Stimulated activated CD8-positive, alpha-beta memory T cell treated with anti-CD3 and anti-CD28 coated beads, Interleukin-4, amount 100 ng/mL, for 4 hours (primary cell): ENCODE measurements around the gene PALLD.

ENCODE experiments used
- DNase-seq, 2 donors: peaks; one replicate each; pipeline ENCODE4 v3.0.0-alpha.2; 2020; ENCODE audit warnings: low read depth in 2 of 2, low spot score in 1 of 2

PALLD gene

GRCh38 chr4:168844353-168845049 is 347.6 kb downstream of the PALLD start:
- DNase-seq = no peak

- DNase-seq = no peak
Measured at GRCh38 chr4:168845897-168846296, 349.0 kb downstream of the PALLD start.

GRCh38 chr4:168846414-168846813 is 349.6 kb downstream of the PALLD start:
- DNase-seq = no peak

GRCh38 chr4:168847771-168848502 is 351.1 kb downstream of the PALLD start:
- no peak for DNase-seq

GRCh38 chr4:168849030-168849675 is 352.3 kb downstream of the PALLD start:
- DNase-seq = no peak

GRCh38 chr4:168849997-168850396 is 353.1 kb downstream of the PALLD start:
- no peak for DNase-seq

- DNase-seq = no peak
Measured at GRCh38 chr4:168852387-168852786, 355.5 kb downstream of the PALLD start.

- DNase-seq = no peak
Measured at GRCh38 chr4:168852933-168853713, 356.3 kb downstream of the PALLD start.

GRCh38 chr4:168853770-168854169 is 356.9 kb downstream of the PALLD start:
- no peak for DNase-seq

- no peak for DNase-seq
Measured at GRCh38 chr4:168854350-168854921, 357.6 kb downstream of the PALLD start.

- no peak for DNase-seq
Measured at GRCh38 chr4:168856312-168856711, 359.5 kb downstream of the PALLD start.

GRCh38 chr4:168857009-168857408 is 360.2 kb downstream of the PALLD start:
- no peak for DNase-seq

- DNase-seq = no peak
Measured at GRCh38 chr4:168857546-168858314, 360.9 kb downstream of the PALLD start.

GRCh38 chr4:168859100-168859499 is 362.2 kb downstream of the PALLD start:
- DNase-seq = no peak

GRCh38 chr4:168859888-168860694 is 363.2 kb downstream of the PALLD start:
- DNase-seq = no peak

GRCh38 chr4:168860827-168861226 is 364.0 kb downstream of the PALLD start:
- no peak for DNase-seq

- DNase-seq = no peak
Measured at GRCh38 chr4:168863719-168864647, 367.1 kb downstream of the PALLD start.

GRCh38 chr4:168864821-168865541 is 368.1 kb downstream of the PALLD start:
- DNase-seq = no peak
